SK-N-SH treated with all-trans-retinoic acid at 6 μM for 48 hours (cell line): ENCODE measurements around the gene AEBP1.

Experiments used
- ATAC-seq: fragments of 200-7000 bp; cut with Tn5 transposase; 3 replicates; pipeline ENCODE4 v1.9.1; 2020; ENCODE audit warnings: mild to moderate bottlenecking, moderate library complexity
- ARNTL ChIP-seq: fragments of 450-650 bp; formaldehyde crosslinking; IDR thresholded peaks from 2 replicates; pipeline ENCODE4 v1.5.0; 2020; ENCODE audit warnings: low read depth, mild to moderate bottlenecking, moderate library complexity, borderline replicate concordance
- ESRRG ChIP-seq: fragments of 250-450 bp; sonication (Bioruptor Pico); IDR thresholded peaks from 2 replicates; pipeline ENCODE4 v1.6.1; 2021; ENCODE audit warnings: mild to moderate bottlenecking
- GLIS3 ChIP-seq: fragments of 250-450 bp; sonication (Bioruptor Pico); IDR thresholded peaks from 2 replicates; pipeline ENCODE4 v1.5.0; 2020; ENCODE audit warnings: mild to moderate bottlenecking, moderate library complexity
- ISL1 ChIP-seq: fragments of 250-450 bp; sonication (Bioruptor Pico); IDR thresholded peaks from 2 replicates; pipeline ENCODE4 v2.1.2; 2022; ENCODE audit warnings: mild to moderate bottlenecking, moderate library complexity
- OSR1 ChIP-seq: fragments of 250-450 bp; sonication (Bioruptor Pico); IDR thresholded peaks from 2 replicates; pipeline ENCODE4 v1.8.0; 2022; ENCODE audit warnings: moderate library complexity, mild to moderate bottlenecking, inconsistent platforms
- PPARA ChIP-seq: fragments of 250-450 bp; sonication (Bioruptor Pico); IDR thresholded peaks from 2 replicates; pipeline ENCODE4 v1.5.0; 2020; ENCODE audit warnings: mild to moderate bottlenecking, borderline replicate concordance
- RARB ChIP-seq: fragments of 250-450 bp; sonication (Bioruptor Pico); IDR thresholded peaks from 2 replicates; pipeline ENCODE4 v1.8.0; 2021; ENCODE audit warnings: mild to moderate bottlenecking, moderate library complexity
- SNAI2 ChIP-seq: fragments of 250-450 bp; sonication (Bioruptor Pico); IDR thresholded peaks from 2 replicates; pipeline ENCODE4 v1.5.0; 2020; ENCODE audit warnings: mild to moderate bottlenecking, moderate library complexity
- TCF4 ChIP-seq: fragments of 250-450 bp; sonication (Bioruptor Pico); IDR thresholded peaks from 2 replicates; pipeline ENCODE4 v1.8.0; 2021; ENCODE audit warnings: mild to moderate bottlenecking, moderate library complexity, borderline replicate concordance
- TOX ChIP-seq: fragments of 250-450 bp; sonication (Bioruptor Pico); IDR thresholded peaks from 2 replicates; pipeline ENCODE4 v1.8.0; 2021; ENCODE audit warnings: mild to moderate bottlenecking, moderate library complexity, borderline replicate concordance
- ZC3H10 ChIP-seq: fragments of 250-450 bp; sonication (Bioruptor Pico); IDR thresholded peaks from 2 replicates; pipeline ENCODE4 v1.5.1; 2021; ENCODE audit warnings: mild to moderate bottlenecking, moderate library complexity
- ZFP3 ChIP-seq: fragments of 250-450 bp; sonication (Bioruptor Pico); IDR thresholded peaks from 2 replicates; pipeline ENCODE4 v1.5.0; 2020; ENCODE audit warnings: mild to moderate bottlenecking, moderate library complexity
- ZFP30 ChIP-seq: fragments of 450-650 bp; formaldehyde crosslinking; IDR thresholded peaks from 2 replicates; pipeline ENCODE4 v1.5.0; 2022; ENCODE audit warnings: mild to moderate bottlenecking, moderate library complexity
- ZNF70 ChIP-seq: fragments of 450-650 bp; formaldehyde crosslinking; IDR thresholded peaks from 2 replicates; pipeline ENCODE4 v1.5.0; 2020; ENCODE audit warnings: mild to moderate bottlenecking, moderate library complexity
- TF ChIP-seq, protein P1 (sequence below): fragments of 250-450 bp; sonication (Bioruptor Pico); IDR thresholded peaks from 2 replicates; pipeline ENCODE4 v1.8.0; 2021; ENCODE audit warnings: low read depth, mild to moderate bottlenecking, moderate library complexity, borderline replicate concordance
- TF ChIP-seq, protein P2 (sequence below): fragments of 250-450 bp; sonication (Bioruptor Pico); IDR thresholded peaks from 2 replicates; pipeline ENCODE4 v1.5.1; 2020; ENCODE audit warnings: low read depth, mild to moderate bottlenecking, moderate library complexity
- TF ChIP-seq, protein P3 (sequence below): fragments of 250-450 bp; sonication (Bioruptor Pico); IDR thresholded peaks from 2 replicates; pipeline ENCODE4 v1.5.1; 2021; ENCODE audit warnings: mild to moderate bottlenecking, moderate library complexity
- TF ChIP-seq, protein P4 (sequence below): fragments of 250-450 bp; sonication (Bioruptor Pico); IDR thresholded peaks from 2 replicates; pipeline ENCODE4 v1.5.0; 2020; ENCODE audit warnings: mild to moderate bottlenecking, moderate library complexity
- TF ChIP-seq, protein P5 (sequence below): fragments of 250-450 bp; sonication (Bioruptor Pico); IDR thresholded peaks from 2 replicates; pipeline ENCODE4 v1.8.0; 2020; ENCODE audit warnings: mild to moderate bottlenecking, moderate library complexity, borderline replicate concordance

Gene AEBP1

DNA sequence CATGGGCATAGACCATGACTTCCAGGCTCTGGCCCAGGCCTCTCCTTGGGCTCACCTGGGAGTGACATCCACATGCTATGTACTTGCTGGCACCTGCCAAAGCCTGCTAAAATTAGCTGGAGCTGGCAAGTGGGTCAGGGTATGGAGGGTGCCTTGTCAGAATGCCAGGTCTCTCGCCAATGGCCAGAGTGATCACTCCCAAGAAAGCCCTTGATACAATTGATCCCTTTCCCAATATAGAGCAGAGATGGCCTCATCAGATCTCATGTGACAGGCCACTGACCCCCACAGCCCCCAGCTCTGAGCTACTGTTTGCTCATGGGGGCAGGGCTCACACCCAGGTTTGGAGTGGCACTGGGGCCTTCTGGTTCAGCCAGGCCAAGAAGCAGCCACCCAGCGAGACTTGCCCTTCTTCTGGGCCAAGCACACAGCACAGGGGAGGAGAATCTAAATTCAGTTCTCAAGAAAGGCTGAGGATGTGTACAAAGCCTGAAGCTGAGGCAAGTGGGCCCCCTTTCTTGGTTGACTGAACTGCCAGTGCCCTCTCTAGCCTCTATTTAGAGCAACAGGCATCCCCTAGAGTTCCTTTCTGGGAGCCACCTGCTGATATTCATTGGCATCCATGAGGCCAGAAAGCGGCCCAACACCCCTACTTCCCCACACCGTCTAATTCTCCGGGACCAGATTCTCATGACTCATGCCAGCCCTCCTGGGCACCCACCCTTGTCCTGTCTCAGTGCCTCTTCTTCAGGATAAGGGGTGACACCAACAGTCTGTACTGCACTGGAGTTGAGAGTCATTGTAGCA, 55.9 kb downstream of the AEBP1 start:
- TF ChIP-seq ZNF70 (CRISPR knock-in tag) (no peak), OSR1 (CRISPR knock-in tag) (no peak), TCF4 (CRISPR knock-in tag) (no peak), PPARA (CRISPR knock-in tag) (no peak), ZFP3 (CRISPR knock-in tag) (no peak), GLIS3 (CRISPR knock-in tag) (no peak)
- TF ChIP-seq, protein P1, sequence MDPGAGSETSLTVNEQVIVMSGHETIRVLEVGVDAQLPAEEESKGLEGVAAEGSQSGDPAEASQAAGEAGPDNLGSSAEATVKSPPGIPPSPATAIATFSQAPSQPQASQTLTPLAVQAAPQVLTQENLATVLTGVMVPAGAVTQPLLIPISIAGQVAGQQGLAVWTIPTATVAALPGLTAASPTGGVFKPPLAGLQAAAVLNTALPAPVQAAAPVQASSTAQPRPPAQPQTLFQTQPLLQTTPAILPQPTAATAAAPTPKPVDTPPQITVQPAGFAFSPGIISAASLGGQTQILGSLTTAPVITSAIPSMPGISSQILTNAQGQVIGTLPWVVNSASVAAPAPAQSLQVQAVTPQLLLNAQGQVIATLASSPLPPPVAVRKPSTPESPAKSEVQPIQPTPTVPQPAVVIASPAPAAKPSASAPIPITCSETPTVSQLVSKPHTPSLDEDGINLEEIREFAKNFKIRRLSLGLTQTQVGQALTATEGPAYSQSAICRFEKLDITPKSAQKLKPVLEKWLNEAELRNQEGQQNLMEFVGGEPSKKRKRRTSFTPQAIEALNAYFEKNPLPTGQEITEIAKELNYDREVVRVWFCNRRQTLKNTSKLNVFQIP (CRISPR knock-in tag), result no peak
- TF ChIP-seq, protein P2, sequence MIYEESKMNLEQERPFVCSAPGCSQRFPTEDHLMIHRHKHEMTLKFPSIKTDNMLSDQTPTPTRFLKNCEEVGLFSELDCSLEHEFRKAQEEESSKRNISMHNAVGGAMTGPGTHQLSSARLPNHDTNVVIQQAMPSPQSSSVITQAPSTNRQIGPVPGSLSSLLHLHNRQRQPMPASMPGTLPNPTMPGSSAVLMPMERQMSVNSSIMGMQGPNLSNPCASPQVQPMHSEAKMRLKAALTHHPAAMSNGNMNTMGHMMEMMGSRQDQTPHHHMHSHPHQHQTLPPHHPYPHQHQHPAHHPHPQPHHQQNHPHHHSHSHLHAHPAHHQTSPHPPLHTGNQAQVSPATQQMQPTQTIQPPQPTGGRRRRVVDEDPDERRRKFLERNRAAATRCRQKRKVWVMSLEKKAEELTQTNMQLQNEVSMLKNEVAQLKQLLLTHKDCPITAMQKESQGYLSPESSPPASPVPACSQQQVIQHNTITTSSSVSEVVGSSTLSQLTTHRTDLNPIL (CRISPR knock-in tag), result no peak
- TF ChIP-seq, protein P3, sequence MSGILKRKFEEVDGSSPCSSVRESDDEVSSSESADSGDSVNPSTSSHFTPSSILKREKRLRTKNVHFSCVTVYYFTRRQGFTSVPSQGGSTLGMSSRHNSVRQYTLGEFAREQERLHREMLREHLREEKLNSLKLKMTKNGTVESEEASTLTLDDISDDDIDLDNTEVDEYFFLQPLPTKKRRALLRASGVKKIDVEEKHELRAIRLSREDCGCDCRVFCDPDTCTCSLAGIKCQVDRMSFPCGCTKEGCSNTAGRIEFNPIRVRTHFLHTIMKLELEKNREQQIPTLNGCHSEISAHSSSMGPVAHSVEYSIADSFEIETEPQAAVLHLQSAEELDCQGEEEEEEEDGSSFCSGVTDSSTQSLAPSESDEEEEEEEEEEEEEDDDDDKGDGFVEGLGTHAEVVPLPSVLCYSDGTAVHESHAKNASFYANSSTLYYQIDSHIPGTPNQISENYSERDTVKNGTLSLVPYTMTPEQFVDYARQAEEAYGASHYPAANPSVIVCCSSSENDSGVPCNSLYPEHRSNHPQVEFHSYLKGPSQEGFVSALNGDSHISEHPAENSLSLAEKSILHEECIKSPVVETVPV, result no peak
- TF ChIP-seq, protein P4, sequence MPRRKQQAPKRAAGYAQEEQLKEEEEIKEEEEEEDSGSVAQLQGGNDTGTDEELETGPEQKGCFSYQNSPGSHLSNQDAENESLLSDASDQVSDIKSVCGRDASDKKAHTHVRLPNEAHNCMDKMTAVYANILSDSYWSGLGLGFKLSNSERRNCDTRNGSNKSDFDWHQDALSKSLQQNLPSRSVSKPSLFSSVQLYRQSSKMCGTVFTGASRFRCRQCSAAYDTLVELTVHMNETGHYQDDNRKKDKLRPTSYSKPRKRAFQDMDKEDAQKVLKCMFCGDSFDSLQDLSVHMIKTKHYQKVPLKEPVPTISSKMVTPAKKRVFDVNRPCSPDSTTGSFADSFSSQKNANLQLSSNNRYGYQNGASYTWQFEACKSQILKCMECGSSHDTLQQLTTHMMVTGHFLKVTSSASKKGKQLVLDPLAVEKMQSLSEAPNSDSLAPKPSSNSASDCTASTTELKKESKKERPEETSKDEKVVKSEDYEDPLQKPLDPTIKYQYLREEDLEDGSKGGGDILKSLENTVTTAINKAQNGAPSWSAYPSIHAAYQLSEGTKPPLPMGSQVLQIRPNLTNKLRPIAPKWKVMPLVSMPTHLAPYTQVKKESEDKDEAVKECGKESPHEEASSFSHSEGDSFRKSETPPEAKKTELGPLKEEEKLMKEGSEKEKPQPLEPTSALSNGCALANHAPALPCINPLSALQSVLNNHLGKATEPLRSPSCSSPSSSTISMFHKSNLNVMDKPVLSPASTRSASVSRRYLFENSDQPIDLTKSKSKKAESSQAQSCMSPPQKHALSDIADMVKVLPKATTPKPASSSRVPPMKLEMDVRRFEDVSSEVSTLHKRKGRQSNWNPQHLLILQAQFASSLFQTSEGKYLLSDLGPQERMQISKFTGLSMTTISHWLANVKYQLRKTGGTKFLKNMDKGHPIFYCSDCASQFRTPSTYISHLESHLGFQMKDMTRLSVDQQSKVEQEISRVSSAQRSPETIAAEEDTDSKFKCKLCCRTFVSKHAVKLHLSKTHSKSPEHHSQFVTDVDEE, result no peak
- TF ChIP-seq, all 23 proteins: peak for 0
- ATAC-seq, result no peak

DNA sequence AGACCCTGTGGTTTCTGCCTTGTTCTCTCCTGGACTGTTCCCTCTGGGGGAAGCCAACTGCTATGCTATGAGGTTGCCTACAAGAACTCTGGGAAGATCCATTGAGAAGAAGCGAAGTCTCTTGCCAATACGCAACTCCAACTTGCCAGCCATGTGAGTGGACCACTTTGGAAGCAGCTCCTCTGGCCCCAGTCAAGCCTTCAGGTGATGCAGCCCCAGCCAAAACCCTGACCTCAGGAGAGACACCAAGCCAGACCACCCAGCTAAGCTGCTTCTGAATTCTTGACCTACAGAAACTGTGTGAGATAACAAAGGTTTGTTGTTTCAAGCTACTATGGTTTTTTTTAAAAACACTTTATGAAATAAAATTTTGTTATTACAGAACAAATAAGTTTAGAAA, 57.2 kb downstream of the AEBP1 start:
- no peak for ATAC-seq
- no peak for TF ChIP-seq TCF4 (CRISPR knock-in tag)
- TF ChIP-seq ZNF70 (CRISPR knock-in tag), result no peak
- TF ChIP-seq SNAI2 (CRISPR knock-in tag), result no peak
- TF ChIP-seq ESRRG (CRISPR knock-in tag), result no peak
- no peak for TF ChIP-seq TOX (CRISPR knock-in tag)
- no peak for TF ChIP-seq ZFP3 (CRISPR knock-in tag)
- TF ChIP-seq ZFP30, result no peak
- TF ChIP-seq, protein P4, result no peak
- TF ChIP-seq, protein P1 (CRISPR knock-in tag), result no peak
- TF ChIP-seq RARB (CRISPR knock-in tag), result no peak
- no peak for TF ChIP-seq ARNTL (CRISPR knock-in tag)
- TF ChIP-seq, protein P2 (CRISPR knock-in tag), result no peak
- TF ChIP-seq, protein P5, sequence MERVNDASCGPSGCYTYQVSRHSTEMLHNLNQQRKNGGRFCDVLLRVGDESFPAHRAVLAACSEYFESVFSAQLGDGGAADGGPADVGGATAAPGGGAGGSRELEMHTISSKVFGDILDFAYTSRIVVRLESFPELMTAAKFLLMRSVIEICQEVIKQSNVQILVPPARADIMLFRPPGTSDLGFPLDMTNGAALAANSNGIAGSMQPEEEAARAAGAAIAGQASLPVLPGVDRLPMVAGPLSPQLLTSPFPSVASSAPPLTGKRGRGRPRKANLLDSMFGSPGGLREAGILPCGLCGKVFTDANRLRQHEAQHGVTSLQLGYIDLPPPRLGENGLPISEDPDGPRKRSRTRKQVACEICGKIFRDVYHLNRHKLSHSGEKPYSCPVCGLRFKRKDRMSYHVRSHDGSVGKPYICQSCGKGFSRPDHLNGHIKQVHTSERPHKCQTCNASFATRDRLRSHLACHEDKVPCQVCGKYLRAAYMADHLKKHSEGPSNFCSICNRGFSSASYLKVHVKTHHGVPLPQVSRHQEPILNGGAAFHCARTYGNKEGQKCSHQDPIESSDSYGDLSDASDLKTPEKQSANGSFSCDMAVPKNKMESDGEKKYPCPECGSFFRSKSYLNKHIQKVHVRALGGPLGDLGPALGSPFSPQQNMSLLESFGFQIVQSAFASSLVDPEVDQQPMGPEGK (CRISPR knock-in tag), result no peak
- TF ChIP-seq, protein P3, result no peak
- no peak for TF ChIP-seq ISL1 (CRISPR knock-in tag)
- no peak for TF ChIP-seq PPARA (CRISPR knock-in tag)
- TF ChIP-seq ZC3H10 (CRISPR knock-in tag), result no peak
- TF ChIP-seq OSR1 (CRISPR knock-in tag), result no peak
